OCI-LY1 (cell line): Measurements from ENCODE around the gene OR4D11.

Experiments used
- H2AFZ ChIP-seq: fragments of 200-600 bp; sonication (generic), shearing (Covaris generic); 2 replicates; pipeline ENCODE4 v1.6.0; 2014; ENCODE audit warnings: antibody characterized with exemption, mild to moderate bottlenecking, low read length
- H3F3A ChIP-seq: fragments of 200-600 bp; sonication (generic), shearing (Covaris generic); 2 replicates; pipeline ENCODE4 v1.6.0; 2014; ENCODE audit warnings: mild to moderate bottlenecking, antibody characterized with exemption, low read length, moderate library complexity; ENCODE audit not compliant: insufficient read depth
- H3K27ac ChIP-seq: fragments of 200-600 bp; sonication (generic); 2 replicates; pipeline ENCODE4 v1.5.1; 2014; ENCODE audit warnings: low read length, mixed run types, mild to moderate bottlenecking, low read depth; ENCODE audit not compliant: poor library complexity, severe bottlenecking
- H3K27me3 ChIP-seq: fragments of 200-600 bp; sonication (generic); 2 replicates; pipeline ENCODE4 v1.6.0; 2014; ENCODE audit warnings: antibody characterized with exemption, mild to moderate bottlenecking, low read length, moderate library complexity; ENCODE audit not compliant: insufficient read depth
- H3K36me3 ChIP-seq: fragments of 200-600 bp; sonication (generic); 2 replicates; pipeline ENCODE4 v1.6.1; 2014; ENCODE audit warnings: mild to moderate bottlenecking, antibody characterized with exemption, low read length, moderate library complexity, mixed read lengths; ENCODE audit not compliant: insufficient read depth
- H3K4me1 ChIP-seq: fragments of 200-600 bp; sonication (generic); 2 replicates; pipeline ENCODE4 v1.5.1; 2014; ENCODE audit warnings: mild to moderate bottlenecking, low read length, moderate library complexity; ENCODE audit not compliant: insufficient read depth, severe bottlenecking
- H3K4me2 ChIP-seq: fragments of 200-600 bp; sonication (generic), shearing (Covaris generic); 2 replicates; pipeline ENCODE4 v1.6.1; 2014; ENCODE audit warnings: low read length
- H3K4me3 ChIP-seq: fragments of 200-600 bp; sonication (generic); 2 replicates; pipeline ENCODE4 v1.5.1; 2014; ENCODE audit warnings: low read length, low read depth, mild to moderate bottlenecking, mixed read lengths; ENCODE audit not compliant: poor library complexity, severe bottlenecking
- H3K79me2 ChIP-seq: fragments of 200-600 bp; shearing (Covaris generic); 2 replicates; pipeline ENCODE4 v1.6.1; 2016; ENCODE audit warnings: mixed run types, low read length, mixed read lengths; ENCODE audit not compliant: insufficient read depth
- H3K9ac ChIP-seq: fragments of 200-600 bp; sonication (generic), shearing (Covaris generic); 2 replicates; pipeline ENCODE4 v1.6.1; 2014; ENCODE audit warnings: mild to moderate bottlenecking, low read length, mixed read lengths
- H3K9me2 ChIP-seq: fragments of 200-600 bp; sonication (generic), shearing (Covaris generic); 2 replicates; pipeline ENCODE4 v1.6.1; 2014; ENCODE audit warnings: low read depth, mild to moderate bottlenecking, low read length, mixed read lengths
- H3K9me3 ChIP-seq: fragments of 200-600 bp; shearing (Covaris generic); 2 replicates; pipeline ENCODE4 v1.6.1; 2014; ENCODE audit warnings: low read length, mixed read lengths
- H4K20me1 ChIP-seq: fragments of 200-600 bp; sonication (generic), shearing (Covaris generic); 2 replicates; pipeline ENCODE4 v1.6.0; 2016; ENCODE audit warnings: mild to moderate bottlenecking, low read length; ENCODE audit not compliant: insufficient read depth
- EZH2 ChIP-seq: fragments of 200-600 bp; sonication (generic), shearing (Covaris generic); IDR thresholded peaks from 2 replicates; pipeline ENCODE4 v1.8.0; 2017; ENCODE audit warnings: borderline replicate concordance, mixed run types, mild to moderate bottlenecking, antibody characterized with exemption, low read length, moderate library complexity, mixed read lengths
- TF ChIP-seq, protein P1 (sequence below): fragments of 200-600 bp; sonication (generic), shearing (Covaris generic); IDR thresholded peaks from 2 replicates; pipeline ENCODE4 v1.5.1; 2017; ENCODE audit warnings: mild to moderate bottlenecking, antibody characterized with exemption, low read length, moderate library complexity, mixed read lengths

OR4D11 gene

DNA sequence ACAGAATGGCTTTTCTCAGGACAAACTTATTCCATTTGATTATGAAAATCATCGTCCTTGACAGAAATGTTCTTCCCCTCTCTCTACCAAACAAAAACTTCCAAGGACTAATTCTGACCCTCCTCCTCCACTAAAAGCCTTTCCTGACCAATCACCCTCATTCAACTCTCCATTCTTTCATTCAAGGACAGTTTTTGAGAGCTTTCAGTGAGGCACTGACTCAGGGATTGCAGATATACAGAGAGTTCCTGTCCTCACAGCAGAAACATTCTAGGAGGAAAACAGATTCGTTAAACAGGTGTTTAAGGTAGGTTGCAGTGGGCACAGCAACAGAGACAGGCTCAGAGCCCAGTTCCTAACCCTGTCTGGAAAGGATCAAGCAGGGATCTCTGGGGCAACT lies 49.5 kb downstream of the OR4D11 start:
- TF ChIP-seq, protein P1, sequence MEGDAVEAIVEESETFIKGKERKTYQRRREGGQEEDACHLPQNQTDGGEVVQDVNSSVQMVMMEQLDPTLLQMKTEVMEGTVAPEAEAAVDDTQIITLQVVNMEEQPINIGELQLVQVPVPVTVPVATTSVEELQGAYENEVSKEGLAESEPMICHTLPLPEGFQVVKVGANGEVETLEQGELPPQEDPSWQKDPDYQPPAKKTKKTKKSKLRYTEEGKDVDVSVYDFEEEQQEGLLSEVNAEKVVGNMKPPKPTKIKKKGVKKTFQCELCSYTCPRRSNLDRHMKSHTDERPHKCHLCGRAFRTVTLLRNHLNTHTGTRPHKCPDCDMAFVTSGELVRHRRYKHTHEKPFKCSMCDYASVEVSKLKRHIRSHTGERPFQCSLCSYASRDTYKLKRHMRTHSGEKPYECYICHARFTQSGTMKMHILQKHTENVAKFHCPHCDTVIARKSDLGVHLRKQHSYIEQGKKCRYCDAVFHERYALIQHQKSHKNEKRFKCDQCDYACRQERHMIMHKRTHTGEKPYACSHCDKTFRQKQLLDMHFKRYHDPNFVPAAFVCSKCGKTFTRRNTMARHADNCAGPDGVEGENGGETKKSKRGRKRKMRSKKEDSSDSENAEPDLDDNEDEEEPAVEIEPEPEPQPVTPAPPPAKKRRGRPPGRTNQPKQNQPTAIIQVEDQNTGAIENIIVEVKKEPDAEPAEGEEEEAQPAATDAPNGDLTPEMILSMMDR: no peak
- Histone ChIP-seq H3F3A (peaks cover 6% of the 10 kb centered on the region), H3K9me3 (no peaks in the 10 kb centered on the region), H4K20me1 (no peaks in the 10 kb centered on the region), H3K79me2 (no peaks in the 10 kb centered on the region), H3K9ac (no peak overlapping the region), H3K4me1 (peaks cover 42% of the 10 kb centered on the region), H2AFZ (no peak overlapping the region), H3K36me3 (no peaks in the 10 kb centered on the region), H3K27me3 (no peaks in the 10 kb centered on the region), H3K4me2 (no peak overlapping the region), H3K27ac (no peak overlapping the region), H3K4me3 (no peak overlapping the region), H3K9me2 (no peaks in the 10 kb centered on the region)

DNA sequence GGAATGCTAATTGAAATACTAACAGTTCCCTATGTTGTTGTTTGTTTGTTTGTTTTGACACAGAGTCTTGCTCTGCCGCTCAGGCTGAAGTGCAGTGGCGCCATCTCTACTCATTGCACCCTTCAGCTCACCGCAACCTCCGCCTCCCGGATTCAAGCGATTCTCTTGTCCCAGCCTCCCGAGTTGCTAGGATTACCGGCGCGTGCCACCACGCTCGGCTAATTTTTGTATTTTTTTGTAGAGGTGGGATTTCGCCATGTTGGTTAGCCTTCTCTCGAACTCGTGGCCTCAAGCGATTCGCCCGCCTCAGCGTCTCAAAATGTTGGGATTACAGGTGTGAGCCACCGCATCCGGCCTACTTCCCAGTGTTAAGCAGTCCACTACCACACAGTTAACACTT lies 49.9 kb downstream of the OR4D11 start:
- Histone ChIP-seq H3K9me3 (no peaks in the 10 kb centered on the region), H3K4me1 (peaks cover 47% of the 10 kb centered on the region), H3K9me2 (no peaks in the 10 kb centered on the region), H3K27me3 (no peaks in the 10 kb centered on the region), H3K36me3 (no peaks in the 10 kb centered on the region), H3K79me2 (no peaks in the 10 kb centered on the region), H3F3A (peaks cover 6% of the 10 kb centered on the region), H3K9ac (no peak overlapping the region), H2AFZ (no peak overlapping the region), H3K4me2 (no peak overlapping the region), H3K4me3 (no peak overlapping the region), H3K27ac (no peak overlapping the region), H4K20me1 (no peaks in the 10 kb centered on the region)
- TF ChIP-seq, protein P1: no peak
- no peak for TF ChIP-seq EZH2
